ENCODE measurements around the gene AKR1D1. TPM values are rescaled to one million over a fixed set of nuclear protein-coding genes. Genes with fewer than 3 reads are reported as not detected.

Gene AKR1D1
- total and polyA plus RNA-seq, 10 of the 15 experiments (the other 5 are each of a cell fraction or from before 2014, with no cell fraction given): 0.09 to 0.34 TPM; not detected in 8

GRCh38 chr7:138151731-138152577 lies 75.7 kb downstream of the AKR1D1 start:
- H4K20me1 ChIP-seq (ENCODE audit: control insufficient read depth, insufficient read depth): no peaks in the 10 kb centered on the region
- no peak overlapping the region for H3K9ac ChIP-seq (ENCODE audit: control insufficient read depth, insufficient read depth, low read length)
- SMC1A ChIA-PET (ENCODE audit: uncharacterized antibody, unreplicated experiment): interaction anchor here (1.2 to 1.5 kb wide), 2 partner anchors 8 to 14 kb away, joined by 3 read pairs; no protein-coding TSS in a partner anchor
- DNase-seq (ENCODE audit: low read depth, low spot score) (no peak), FAIRE-seq (no peak), ATAC-seq (no peak)
- H3K27ac ChIP-seq (ENCODE audit: control insufficient read depth, insufficient read depth): no peak overlapping the region
- in situ Hi-C loops (cut with MboI): no loop called here
- H3K27me3 ChIP-seq (replicated peaks in 1 of 2; ENCODE audit: control insufficient read depth in 2 of 2, insufficient read depth in 2 of 2, low read length in 1 of 2): no peaks in the 10 kb centered on the region
- TF ChIP-seq E2F4 (IDR thresholded peaks at IDR 0.05; ENCODE audit: low read depth, low read length): no peak
- TF ChIP-seq SIX5 (IDR thresholded peaks at IDR 0.05; ENCODE audit: low read depth, low read length, severe bottlenecking): no peak
- H3K79me2 ChIP-seq (ENCODE audit: control insufficient read depth, insufficient read depth, low read length): no peaks in the 10 kb centered on the region
- CTCF ChIA-PET: interaction anchor here (0.7 to 1.7 kb wide), 3 partner anchors 10 to 587 kb away, joined by 3 to 9 read pairs (median 4); no protein-coding TSS in a partner anchor
- BruUV-seq (replicated peaks): no TSS peak
- H2AFZ ChIP-seq (ENCODE audit: control insufficient read depth, low read depth, low read length): no peak overlapping the region
- RAD21 ChIA-PET (ENCODE audit: unreplicated experiment): interaction anchor here (0.5 to 1.0 kb wide), 2 partner anchors 26 to 152 kb away, joined by 3 read pairs; no protein-coding TSS in a partner anchor
- no peaks in the 10 kb centered on the region for H3K9me3 ChIP-seq (replicated peaks; ENCODE audit: control insufficient read depth, insufficient read depth, low read length)
- no peak overlapping the region for H3K4me2 ChIP-seq (ENCODE audit: control insufficient read depth, insufficient read depth)
- 2% methylated on average over 4 of the region's 4 CpGs for WGBS (ENCODE audit: insufficient coverage, insufficient replicate concordance, low lambda C conversion rate, missing lambda C conversion rate)
- H3K4me3 ChIP-seq: no peak overlapping the region
- POLR2A ChIA-PET: interaction anchor here (0.6 kb wide), 2 partner anchors 56 to 73 kb away, joined by 4 to 5 read pairs; no protein-coding TSS in a partner anchor
- no peaks in the 10 kb centered on the region for H3K36me3 ChIP-seq (ENCODE audit: control insufficient read depth in 2 of 2, insufficient read depth in 2 of 2, low read length in 1 of 2)
- intact Hi-C loops (cut with micrococcal nuclease; ENCODE audit: unreplicated experiment): no loop called here
- H3K4me1 ChIP-seq (ENCODE audit: control insufficient read depth, insufficient read depth, low read length): no peaks in the 10 kb centered on the region

GRCh38 chr7:138154661-138155060 lies 78.4 kb downstream of the AKR1D1 start:
- SMC1A ChIA-PET (ENCODE audit: uncharacterized antibody, unreplicated experiment): no interaction called here
- CTCF ChIA-PET: no interaction called here

More at GRCh38 chr7:138154661-138155060, 78.4 kb downstream of the AKR1D1 start:
- Histone ChIP-seq H3K9ac (ENCODE audit: control insufficient read depth, insufficient read depth, low read length) (no peak overlapping the region), H3K79me2 (ENCODE audit: control insufficient read depth, insufficient read depth, low read length) (no peaks in the 10 kb centered on the region), H3K27ac (ENCODE audit: control insufficient read depth, insufficient read depth) (no peak overlapping the region), H2AFZ (ENCODE audit: control insufficient read depth, low read depth, low read length) (no peak overlapping the region), H4K20me1 (ENCODE audit: control insufficient read depth, insufficient read depth) (no peaks in the 10 kb centered on the region), H3K4me2 (ENCODE audit: control insufficient read depth, insufficient read depth) (no peak overlapping the region), H3K27me3 (replicated peaks in 1 of 2; ENCODE audit: control insufficient read depth in 2 of 2, insufficient read depth in 2 of 2, low read length in 1 of 2) (no peaks in the 10 kb centered on the region), H3K4me1 (ENCODE audit: control insufficient read depth, insufficient read depth, low read length) (no peaks in the 10 kb centered on the region), H3K4me3 (no peak overlapping the region), H3K36me3 (ENCODE audit: control insufficient read depth in 2 of 2, insufficient read depth in 2 of 2, low read length in 1 of 2) (no peaks in the 10 kb centered on the region), H3K9me3 (replicated peaks; ENCODE audit: control insufficient read depth, insufficient read depth, low read length) (no peaks in the 10 kb centered on the region)
- WGBS (ENCODE audit: insufficient coverage, insufficient replicate concordance, low lambda C conversion rate, missing lambda C conversion rate): 16% methylated on average over 3 of the region's 3 CpGs
- intact Hi-C loops (cut with micrococcal nuclease; ENCODE audit: unreplicated experiment): no loop called here
- in situ Hi-C loops (cut with MboI): no loop called here
- TF ChIP-seq E2F8 (IDR thresholded peaks at IDR 0.05; ENCODE audit: low read depth, partially characterized antibody): no peak
- no peak for TF ChIP-seq CBX3 (IDR thresholded peaks at IDR 0.05; ENCODE audit: borderline replicate concordance, low read depth)
- no peak for TF ChIP-seq TAF1 (IDR thresholded peaks at IDR 0.05; ENCODE audit: borderline replicate concordance, low read depth, low read length)
- no peak for TF ChIP-seq IRF3 (IDR thresholded peaks at IDR 0.05)
- TF ChIP-seq YBX1 (IDR thresholded peaks at IDR 0.05): no peak
- no peak for TF ChIP-seq RB1 (IDR thresholded peaks at IDR 0.05; ENCODE audit: borderline replicate concordance)
- TF ChIP-seq NFYB (IDR thresholded peaks at IDR 0.05; ENCODE audit: insufficient read depth, low read depth, low read length): no peak
- no peak for TF ChIP-seq IKZF2 (IDR thresholded peaks at IDR 0.05)
- FAIRE-seq (no peak), DNase-seq (ENCODE audit: low read depth, low spot score) (no peak), ATAC-seq (no peak)
- ChIA-PET RAD21 (ENCODE audit: unreplicated experiment) (no interaction called here), POLR2A (no interaction called here)
- no TSS peak for BruUV-seq (replicated peaks)

Data from GM12878 (cell line).